GM23338 (cell line): Measurements from ENCODE around the gene FOXF1. TPM values are rescaled to one million over a fixed set of nuclear protein-coding genes. Genes with fewer than 3 reads are reported as not detected.

Experiments used
- ATAC-seq: fragments of 200-7000 bp; cut with Tn5 transposase; 3 replicates; pipeline ENCODE4 v1.9.1; 2020
- DNase-seq: peaks from one replicate; pipeline ENCODE4 v3.0.0-alpha.2; 2015; ENCODE audit warnings: low spot score
- H2AFZ ChIP-seq: fragments of 200-600 bp; sonication (generic); 2 replicates; pipeline ENCODE4 v1.8.0; 2016; ENCODE audit warnings: antibody characterized with exemption, mild to moderate bottlenecking, moderate library complexity
- H3F3A ChIP-seq: fragments of 200-600 bp; sonication (generic); replicated peaks from 2 replicates; pipeline ENCODE4 v1.8.0; 2017; ENCODE audit warnings: antibody characterized with exemption, mixed run types, low read depth
- H3K27ac ChIP-seq: fragments of 200-600 bp; sonication (generic); 2 replicates; pipeline ENCODE4 v1.6.1; 2016; ENCODE audit warnings: low read depth
- H3K27me3 ChIP-seq: fragments of 200-600 bp; sonication (generic); 2 replicates; pipeline ENCODE4 v1.8.0; 2016; ENCODE audit warnings: mild to moderate bottlenecking, mixed run types, moderate library complexity; ENCODE audit not compliant: insufficient read depth
- H3K36me3 ChIP-seq: fragments of 200-600 bp; sonication (generic); 2 replicates; pipeline ENCODE4 v1.8.0; 2016; ENCODE audit warnings: mild to moderate bottlenecking; ENCODE audit not compliant: insufficient read depth
- H3K4me1 ChIP-seq: fragments of 200-600 bp; sonication (generic); 2 replicates; pipeline ENCODE4 v1.8.0; 2016; ENCODE audit warnings: mild to moderate bottlenecking, moderate library complexity; ENCODE audit not compliant: insufficient read depth
- H3K4me2 ChIP-seq: fragments of 200-600 bp; sonication (generic); 2 replicates; pipeline ENCODE4 v1.7.1; 2017; ENCODE audit warnings: mixed run types
- H3K4me3 ChIP-seq: fragments of 200-600 bp; sonication (generic); 2 replicates; pipeline ENCODE4 v1.6.1; 2016; ENCODE audit warnings: mixed run types
- H3K79me2 ChIP-seq: fragments of 200-600 bp; sonication (generic); replicated peaks from 2 replicates; pipeline ENCODE4 v1.8.0; 2017; ENCODE audit warnings: mild to moderate bottlenecking; ENCODE audit not compliant: insufficient read depth
- H3K9me2 ChIP-seq: fragments of 200-600 bp; sonication (generic); 2 replicates; pipeline ENCODE4 v1.8.0; 2017; ENCODE audit not compliant: insufficient read depth
- H4K20me1 ChIP-seq: fragments of 200-600 bp; sonication (generic); replicated peaks from 2 replicates; pipeline ENCODE4 v1.8.0; 2017; ENCODE audit warnings: mild to moderate bottlenecking; ENCODE audit not compliant: insufficient read depth
- H3K27ac Mint-ChIP-seq: 2 replicates; pipeline ENCODE4 v1.8.0; 2020; ENCODE audit warnings: inconsistent platforms, mild to moderate bottlenecking, moderate library complexity, mixed read lengths
- H3K27me3 Mint-ChIP-seq: 3 replicates; pipeline ENCODE4 v1.8.0; 2022; ENCODE audit warnings: low read depth, mild to moderate bottlenecking, moderate library complexity, mixed read lengths, inconsistent platforms; ENCODE audit not compliant: insufficient read depth, poor library complexity
- H3K36me3 Mint-ChIP-seq: 3 replicates; pipeline ENCODE4 v1.8.0; 2021; ENCODE audit warnings: low read depth, mild to moderate bottlenecking, inconsistent platforms, moderate library complexity, mixed read lengths
- H3K4me1 Mint-ChIP-seq: 3 replicates; pipeline ENCODE4 v1.8.0; 2020; ENCODE audit warnings: mild to moderate bottlenecking, inconsistent platforms, mixed read lengths
- H3K4me3 Mint-ChIP-seq: 3 replicates; pipeline ENCODE4 v1.8.0; 2021; ENCODE audit warnings: moderate library complexity, mild to moderate bottlenecking, inconsistent platforms, mixed read lengths
- H3K9me3 Mint-ChIP-seq: 3 replicates; pipeline ENCODE4 v1.8.0; 2020; ENCODE audit warnings: moderate library complexity, mild to moderate bottlenecking, inconsistent platforms, mixed read lengths
- CREB1 ChIP-seq: fragments of 250-450 bp; sonication (Bioruptor Pico); IDR thresholded peaks from 2 replicates; pipeline ENCODE4 v1.5.0; 2020; ENCODE audit warnings: low read depth, mild to moderate bottlenecking, moderate library complexity
- EZH2 ChIP-seq: fragments of 200-600 bp; sonication (generic); IDR thresholded peaks from one replicate; pipeline ENCODE4 v1.8.0; 2017; ENCODE audit warnings: antibody characterized with exemption, mild to moderate bottlenecking, low read depth; ENCODE audit not compliant: unreplicated experiment
- EZH2phosphoT487 ChIP-seq: fragments of 200-600 bp; sonication (generic); IDR thresholded peaks from one replicate; pipeline ENCODE4 v1.8.1; 2018; ENCODE audit warnings: antibody characterized with exemption; ENCODE audit not compliant: unreplicated experiment
- JUNB ChIP-seq: IDR thresholded peaks from one replicate; pipeline ENCODE4 v1.6.1; 2016; ENCODE audit warnings: antibody characterized with exemption; ENCODE audit not compliant: unreplicated experiment
- NANOG ChIP-seq: IDR thresholded peaks from 2 replicates; pipeline ENCODE4 v1.6.1; 2016; ENCODE audit warnings: antibody characterized with exemption, borderline replicate concordance
- POLR2AphosphoS5 ChIP-seq: IDR thresholded peaks from 2 replicates; pipeline ENCODE4 v1.6.1; 2016; ENCODE audit warnings: antibody characterized with exemption, low read depth
- STAT1 ChIP-seq: IDR thresholded peaks from one replicate; pipeline ENCODE4 v1.6.1; 2016; ENCODE audit warnings: antibody characterized with exemption; ENCODE audit not compliant: unreplicated experiment
- ZNF114 ChIP-seq: fragments of 250-450 bp; sonication (Bioruptor Pico); IDR thresholded peaks from 2 replicates; pipeline ENCODE4 v1.5.0; 2020; ENCODE audit warnings: mild to moderate bottlenecking, moderate library complexity
- ZNF331 ChIP-seq: fragments of 250-450 bp; sonication (Bioruptor Pico); IDR thresholded peaks from 2 replicates; pipeline ENCODE4 v1.5.0; 2020; ENCODE audit warnings: low read depth, mild to moderate bottlenecking, moderate library complexity
- polyA plus RNA-seq: library from polyadenylated mRNA; unstranded; fragments of >200 nt; fragmentation: Nextera tagmentation; extraction: Ambion mirVana; gene quantifications from 2 replicates; pipeline ENCODE4 v1.2.1, GENCODE V29; 2016
- total RNA-seq: library from RNA; depleted of rRNA; stranded (reverse); fragments of >200 nt; shearing (Covaris generic); gene quantifications from 2 replicates; pipeline ENCODE4 v1.2.3, GENCODE V29; 2014
- TF ChIP-seq, protein P1 (sequence below): IDR thresholded peaks from one replicate; pipeline ENCODE4 v1.6.1; 2018; ENCODE audit warnings: antibody characterized with exemption; ENCODE audit not compliant: unreplicated experiment
- TF ChIP-seq, protein P2 (sequence below): fragments of 250-450 bp; sonication (Bioruptor Pico); IDR thresholded peaks from 2 replicates; pipeline ENCODE4 v1.5.0; 2020; ENCODE audit warnings: mild to moderate bottlenecking, moderate library complexity
- TF ChIP-seq, protein P3 (sequence below), 2 experiments: fragments of 200-600 bp in 1 of 2; sonication (generic) in 1 of 2; conservative IDR thresholded peaks; 2 replicates each; pipeline versions ENCODE4 v1.5.1 to v1.6.1; 2016 to 2017; ENCODE audit warnings: antibody characterized with exemption in 2 of 2, low read depth in 2 of 2, mild to moderate bottlenecking in 2 of 2, moderate library complexity in 1 of 2
- TF ChIP-seq, protein P4 (sequence below): IDR thresholded peaks from 2 replicates; pipeline ENCODE4 v1.6.1; 2016; ENCODE audit warnings: antibody characterized with exemption

The FOXF1 gene
- total and polyA plus RNA-seq, 2 experiments from 2014 or later, result 0.10 to 0.15 TPM

DNA sequence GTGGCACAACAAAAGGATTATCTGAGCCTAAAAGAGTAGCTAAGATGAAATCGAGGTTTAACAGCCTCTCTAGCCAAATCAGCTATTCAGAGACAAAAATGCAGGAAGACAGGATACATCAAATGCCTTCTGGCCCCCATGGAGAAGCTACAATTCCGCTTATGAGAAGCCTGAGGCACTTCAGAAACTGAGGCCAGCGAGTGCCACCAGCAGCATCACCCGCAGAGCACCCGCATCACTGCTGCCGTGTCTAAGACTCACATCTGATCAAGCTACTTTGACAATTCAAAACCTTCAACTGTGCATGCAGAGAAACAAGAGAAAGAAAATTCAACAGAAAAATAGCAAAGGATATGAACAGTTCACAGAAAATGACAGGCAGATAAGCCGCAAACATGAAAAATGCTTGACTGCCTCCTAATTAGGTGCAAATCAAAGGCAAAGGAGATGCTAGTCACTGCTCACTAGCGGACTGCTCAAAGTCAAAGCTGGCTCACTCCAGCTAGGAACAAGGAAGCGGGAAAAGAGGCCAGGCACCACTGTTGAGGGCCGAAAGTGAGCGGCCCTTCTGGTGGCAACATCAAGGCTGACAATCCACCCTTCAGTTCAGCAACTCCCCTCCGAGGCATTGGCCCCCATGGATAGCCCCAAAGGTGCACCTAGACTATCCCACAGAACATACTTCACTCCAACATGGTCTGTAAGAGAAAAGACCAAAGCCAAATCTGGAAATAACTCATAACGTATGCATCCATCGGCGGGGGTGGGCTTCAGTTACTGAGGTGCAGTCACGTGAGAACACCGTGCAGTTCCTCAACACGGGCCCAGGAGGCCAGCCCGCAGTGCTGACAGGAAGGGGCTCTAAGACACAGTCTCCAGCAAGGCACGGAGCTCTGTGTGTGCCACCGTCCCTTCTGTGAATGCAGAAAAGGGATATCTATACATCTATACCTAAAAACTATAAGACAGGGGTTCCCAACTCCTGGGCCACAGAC is 32.7 kb downstream of the FOXF1 start:
- Histone ChIP-seq H3K4me2 (no peak overlapping the region), H3K36me3 (no peaks in the 10 kb centered on the region; the same call in 1 of the 2 replicates), H4K20me1 (no peaks in the 10 kb centered on the region), H3K4me3 (no peak overlapping the region), H3K79me2 (no peaks in the 10 kb centered on the region), H3F3A (no peaks in the 10 kb centered on the region), H3K27me3 (no peaks in the 10 kb centered on the region), H3K9me2 (no peaks in the 10 kb centered on the region), H2AFZ (no peak overlapping the region), H3K4me1 (no peaks in the 10 kb centered on the region), H3K27ac (no peak overlapping the region)
- no peak for TF ChIP-seq ZNF114
- no peak for TF ChIP-seq EZH2
- TF ChIP-seq, protein P1, sequence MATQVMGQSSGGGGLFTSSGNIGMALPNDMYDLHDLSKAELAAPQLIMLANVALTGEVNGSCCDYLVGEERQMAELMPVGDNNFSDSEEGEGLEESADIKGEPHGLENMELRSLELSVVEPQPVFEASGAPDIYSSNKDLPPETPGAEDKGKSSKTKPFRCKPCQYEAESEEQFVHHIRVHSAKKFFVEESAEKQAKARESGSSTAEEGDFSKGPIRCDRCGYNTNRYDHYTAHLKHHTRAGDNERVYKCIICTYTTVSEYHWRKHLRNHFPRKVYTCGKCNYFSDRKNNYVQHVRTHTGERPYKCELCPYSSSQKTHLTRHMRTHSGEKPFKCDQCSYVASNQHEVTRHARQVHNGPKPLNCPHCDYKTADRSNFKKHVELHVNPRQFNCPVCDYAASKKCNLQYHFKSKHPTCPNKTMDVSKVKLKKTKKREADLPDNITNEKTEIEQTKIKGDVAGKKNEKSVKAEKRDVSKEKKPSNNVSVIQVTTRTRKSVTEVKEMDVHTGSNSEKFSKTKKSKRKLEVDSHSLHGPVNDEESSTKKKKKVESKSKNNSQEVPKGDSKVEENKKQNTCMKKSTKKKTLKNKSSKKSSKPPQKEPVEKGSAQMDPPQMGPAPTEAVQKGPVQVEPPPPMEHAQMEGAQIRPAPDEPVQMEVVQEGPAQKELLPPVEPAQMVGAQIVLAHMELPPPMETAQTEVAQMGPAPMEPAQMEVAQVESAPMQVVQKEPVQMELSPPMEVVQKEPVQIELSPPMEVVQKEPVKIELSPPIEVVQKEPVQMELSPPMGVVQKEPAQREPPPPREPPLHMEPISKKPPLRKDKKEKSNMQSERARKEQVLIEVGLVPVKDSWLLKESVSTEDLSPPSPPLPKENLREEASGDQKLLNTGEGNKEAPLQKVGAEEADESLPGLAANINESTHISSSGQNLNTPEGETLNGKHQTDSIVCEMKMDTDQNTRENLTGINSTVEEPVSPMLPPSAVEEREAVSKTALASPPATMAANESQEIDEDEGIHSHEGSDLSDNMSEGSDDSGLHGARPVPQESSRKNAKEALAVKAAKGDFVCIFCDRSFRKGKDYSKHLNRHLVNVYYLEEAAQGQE, result no peak
- no peak for TF ChIP-seq EZH2phosphoT487
- TF ChIP-seq STAT1, result no peak
- TF ChIP-seq ZNF331, result no peak
- TF ChIP-seq JUNB, result no peak
- TF ChIP-seq, protein P2, sequence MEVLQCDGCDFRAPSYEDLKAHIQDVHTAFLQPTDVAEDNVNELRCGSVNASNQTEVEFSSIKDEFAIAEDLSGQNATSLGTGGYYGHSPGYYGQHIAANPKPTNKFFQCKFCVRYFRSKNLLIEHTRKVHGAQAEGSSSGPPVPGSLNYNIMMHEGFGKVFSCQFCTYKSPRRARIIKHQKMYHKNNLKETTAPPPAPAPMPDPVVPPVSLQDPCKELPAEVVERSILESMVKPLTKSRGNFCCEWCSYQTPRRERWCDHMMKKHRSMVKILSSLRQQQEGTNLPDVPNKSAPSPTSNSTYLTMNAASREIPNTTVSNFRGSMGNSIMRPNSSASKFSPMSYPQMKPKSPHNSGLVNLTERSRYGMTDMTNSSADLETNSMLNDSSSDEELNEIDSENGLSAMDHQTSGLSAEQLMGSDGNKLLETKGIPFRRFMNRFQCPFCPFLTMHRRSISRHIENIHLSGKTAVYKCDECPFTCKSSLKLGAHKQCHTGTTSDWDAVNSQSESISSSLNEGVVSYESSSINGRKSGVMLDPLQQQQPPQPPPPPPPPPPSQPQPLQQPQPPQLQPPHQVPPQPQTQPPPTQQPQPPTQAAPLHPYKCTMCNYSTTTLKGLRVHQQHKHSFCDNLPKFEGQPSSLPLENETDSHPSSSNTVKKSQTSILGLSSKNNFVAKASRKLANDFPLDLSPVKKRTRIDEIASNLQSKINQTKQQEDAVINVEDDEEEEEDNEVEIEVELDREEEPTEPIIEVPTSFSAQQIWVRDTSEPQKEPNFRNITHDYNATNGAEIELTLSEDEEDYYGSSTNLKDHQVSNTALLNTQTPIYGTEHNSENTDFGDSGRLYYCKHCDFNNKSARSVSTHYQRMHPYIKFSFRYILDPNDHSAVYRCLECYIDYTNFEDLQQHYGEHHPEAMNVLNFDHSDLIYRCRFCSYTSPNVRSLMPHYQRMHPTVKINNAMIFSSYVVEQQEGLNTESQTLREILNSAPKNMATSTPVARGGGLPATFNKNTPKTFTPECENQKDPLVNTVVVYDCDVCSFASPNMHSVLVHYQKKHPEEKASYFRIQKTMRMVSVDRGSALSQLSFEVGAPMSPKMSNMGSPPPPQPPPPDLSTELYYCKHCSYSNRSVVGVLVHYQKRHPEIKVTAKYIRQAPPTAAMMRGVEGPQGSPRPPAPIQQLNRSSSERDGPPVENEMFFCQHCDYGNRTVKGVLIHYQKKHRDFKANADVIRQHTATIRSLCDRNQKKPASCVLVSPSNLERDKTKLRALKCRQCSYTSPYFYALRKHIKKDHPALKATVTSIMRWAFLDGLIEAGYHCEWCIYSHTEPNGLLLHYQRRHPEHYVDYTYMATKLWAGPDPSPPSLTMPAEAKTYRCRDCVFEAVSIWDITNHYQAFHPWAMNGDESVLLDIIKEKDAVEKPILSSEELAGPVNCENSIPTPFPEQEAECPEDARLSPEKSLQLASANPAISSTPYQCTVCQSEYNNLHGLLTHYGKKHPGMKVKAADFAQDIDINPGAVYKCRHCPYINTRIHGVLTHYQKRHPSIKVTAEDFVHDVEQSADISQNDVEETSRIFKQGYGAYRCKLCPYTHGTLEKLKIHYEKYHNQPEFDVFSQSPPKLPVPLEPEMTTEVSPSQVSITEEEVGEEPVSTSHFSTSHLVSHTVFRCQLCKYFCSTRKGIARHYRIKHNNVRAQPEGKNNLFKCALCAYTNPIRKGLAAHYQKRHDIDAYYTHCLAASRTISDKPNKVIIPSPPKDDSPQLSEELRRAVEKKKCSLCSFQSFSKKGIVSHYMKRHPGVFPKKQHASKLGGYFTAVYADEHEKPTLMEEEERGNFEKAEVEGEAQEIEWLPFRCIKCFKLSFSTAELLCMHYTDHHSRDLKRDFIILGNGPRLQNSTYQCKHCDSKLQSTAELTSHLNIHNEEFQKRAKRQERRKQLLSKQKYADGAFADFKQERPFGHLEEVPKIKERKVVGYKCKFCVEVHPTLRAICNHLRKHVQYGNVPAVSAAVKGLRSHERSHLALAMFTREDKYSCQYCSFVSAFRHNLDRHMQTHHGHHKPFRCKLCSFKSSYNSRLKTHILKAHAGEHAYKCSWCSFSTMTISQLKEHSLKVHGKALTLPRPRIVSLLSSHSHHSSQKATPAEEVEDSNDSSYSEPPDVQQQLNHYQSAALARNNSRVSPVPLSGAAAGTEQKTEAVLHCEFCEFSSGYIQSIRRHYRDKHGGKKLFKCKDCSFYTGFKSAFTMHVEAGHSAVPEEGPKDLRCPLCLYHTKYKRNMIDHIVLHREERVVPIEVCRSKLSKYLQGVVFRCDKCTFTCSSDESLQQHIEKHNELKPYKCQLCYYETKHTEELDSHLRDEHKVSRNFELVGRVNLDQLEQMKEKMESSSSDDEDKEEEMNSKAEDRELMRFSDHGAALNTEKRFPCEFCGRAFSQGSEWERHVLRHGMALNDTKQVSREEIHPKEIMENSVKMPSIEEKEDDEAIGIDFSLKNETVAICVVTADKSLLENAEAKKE (CRISPR knock-in tag), result no peak
- TF ChIP-seq POLR2AphosphoS5, result no peak
- TF ChIP-seq, protein P3, sequence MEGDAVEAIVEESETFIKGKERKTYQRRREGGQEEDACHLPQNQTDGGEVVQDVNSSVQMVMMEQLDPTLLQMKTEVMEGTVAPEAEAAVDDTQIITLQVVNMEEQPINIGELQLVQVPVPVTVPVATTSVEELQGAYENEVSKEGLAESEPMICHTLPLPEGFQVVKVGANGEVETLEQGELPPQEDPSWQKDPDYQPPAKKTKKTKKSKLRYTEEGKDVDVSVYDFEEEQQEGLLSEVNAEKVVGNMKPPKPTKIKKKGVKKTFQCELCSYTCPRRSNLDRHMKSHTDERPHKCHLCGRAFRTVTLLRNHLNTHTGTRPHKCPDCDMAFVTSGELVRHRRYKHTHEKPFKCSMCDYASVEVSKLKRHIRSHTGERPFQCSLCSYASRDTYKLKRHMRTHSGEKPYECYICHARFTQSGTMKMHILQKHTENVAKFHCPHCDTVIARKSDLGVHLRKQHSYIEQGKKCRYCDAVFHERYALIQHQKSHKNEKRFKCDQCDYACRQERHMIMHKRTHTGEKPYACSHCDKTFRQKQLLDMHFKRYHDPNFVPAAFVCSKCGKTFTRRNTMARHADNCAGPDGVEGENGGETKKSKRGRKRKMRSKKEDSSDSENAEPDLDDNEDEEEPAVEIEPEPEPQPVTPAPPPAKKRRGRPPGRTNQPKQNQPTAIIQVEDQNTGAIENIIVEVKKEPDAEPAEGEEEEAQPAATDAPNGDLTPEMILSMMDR (conservative IDR thresholded peaks at IDR 0.05; ENCODE audit: low read depth in 2 of 2), result no peak
- TF ChIP-seq NANOG, result no peak
- no peak for TF ChIP-seq CREB1
- TF ChIP-seq, protein P4, sequence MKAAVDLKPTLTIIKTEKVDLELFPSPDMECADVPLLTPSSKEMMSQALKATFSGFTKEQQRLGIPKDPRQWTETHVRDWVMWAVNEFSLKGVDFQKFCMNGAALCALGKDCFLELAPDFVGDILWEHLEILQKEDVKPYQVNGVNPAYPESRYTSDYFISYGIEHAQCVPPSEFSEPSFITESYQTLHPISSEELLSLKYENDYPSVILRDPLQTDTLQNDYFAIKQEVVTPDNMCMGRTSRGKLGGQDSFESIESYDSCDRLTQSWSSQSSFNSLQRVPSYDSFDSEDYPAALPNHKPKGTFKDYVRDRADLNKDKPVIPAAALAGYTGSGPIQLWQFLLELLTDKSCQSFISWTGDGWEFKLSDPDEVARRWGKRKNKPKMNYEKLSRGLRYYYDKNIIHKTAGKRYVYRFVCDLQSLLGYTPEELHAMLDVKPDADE, result no peak
- ATAC-seq (no peak), DNase-seq (no peak)
- no peak overlapping the region for H3K27ac Mint-ChIP-seq
- no peaks in the 10 kb centered on the region for H3K4me1 Mint-ChIP-seq
- peaks cover 10% of the 10 kb centered on the region; the same call in 2 of the 3 replicates for H3K36me3 Mint-ChIP-seq
- H3K9me3 Mint-ChIP-seq, result no peaks in the 10 kb centered on the region
- peaks cover 3% of the 10 kb centered on the region for H3K27me3 Mint-ChIP-seq
- H3K4me3 Mint-ChIP-seq, result no peak overlapping the region
